Chondrocyte (in vitro differentiated cells): ENCODE results near the gene FSD2. TPM values are rescaled to one million over a fixed set of nuclear protein-coding genes. Genes with fewer than 3 reads are reported as not detected.
A peak's percentile ranks its signal among the peaks of the same experiment; 100 is the strongest.
"Not testable (repeated sequence)": the region's sequence is repeated elsewhere in the genome, so short reads cannot be mapped to it uniquely, and the experiment has no call there.

Source experiments
- DNase-seq: peaks from one replicate; pipeline ENCODE4 v3.0.0; 2021; ENCODE audit warnings: mixed read lengths, low spot score
- H3K27ac Mint-ChIP-seq: one replicate; pipeline ENCODE4 v1.8.0; 2021; ENCODE audit warnings: mild to moderate bottlenecking, moderate library complexity, mixed read lengths; ENCODE audit not compliant: unreplicated experiment
- H3K27me3 Mint-ChIP-seq: 2 replicates; pipeline ENCODE4 v1.8.0; 2021; ENCODE audit warnings: low read depth, mixed read lengths
- H3K36me3 Mint-ChIP-seq: 2 replicates; pipeline ENCODE4 v1.8.0; 2021; ENCODE audit warnings: low read depth, mixed read lengths
- H3K4me1 Mint-ChIP-seq: 2 replicates; pipeline ENCODE4 v1.8.0; 2021; ENCODE audit warnings: low read depth, mild to moderate bottlenecking, mixed read lengths
- H3K4me3 Mint-ChIP-seq: one replicate; pipeline ENCODE4 v1.8.0; 2021; ENCODE audit warnings: mild to moderate bottlenecking, moderate library complexity, mixed read lengths; ENCODE audit not compliant: unreplicated experiment
- H3K9me3 Mint-ChIP-seq: 2 replicates; pipeline ENCODE4 v1.8.0; 2021; ENCODE audit warnings: low read depth, mixed read lengths
- total RNA-seq: library from RNA; stranded (reverse); gene quantifications from 3 replicates; pipeline ENCODE4 v1.2.1, GENCODE V29; 2021
- TF ChIP-seq, protein P1 (sequence below): fragments of 200-600 bp; sonication (generic); IDR thresholded peaks from 2 replicates; pipeline ENCODE4 v1.5.0; 2021; ENCODE audit warnings: antibody characterized with exemption, mild to moderate bottlenecking, moderate library complexity

FSD2 gene
- total RNA-seq, 1 donor from 2014 or later: not detected

DNA sequence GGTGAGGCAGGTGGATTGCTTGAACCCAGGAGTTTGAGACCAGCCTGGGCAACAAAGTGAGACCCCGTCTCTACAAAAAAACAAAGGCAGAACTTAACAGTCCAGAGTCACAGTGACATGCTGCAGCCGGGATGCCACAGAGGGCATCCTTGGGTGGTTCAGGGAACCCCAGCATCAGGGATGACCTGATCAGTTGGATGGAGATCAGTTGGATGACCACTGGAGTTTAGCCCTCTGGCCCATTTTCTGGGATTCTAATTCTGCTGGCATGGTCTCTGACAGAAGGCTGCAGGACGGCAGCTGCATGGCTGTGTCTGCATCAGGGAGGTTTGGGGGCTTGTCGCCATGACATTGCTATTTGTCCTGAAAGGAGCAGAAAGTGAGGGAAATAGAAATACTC is 23.4 kb upstream of the FSD2 start:
- Mint-ChIP-seq H3K9me3 (no peaks in the 10 kb centered on the region), H3K36me3 (peaks cover 45% of the 10 kb centered on the region), H3K27ac (no peak overlapping the region), H3K4me3 (no peak overlapping the region), H3K27me3 (no peaks in the 10 kb centered on the region), H3K4me1 (peaks cover 24% of the 10 kb centered on the region)
- TF ChIP-seq, protein P1, sequence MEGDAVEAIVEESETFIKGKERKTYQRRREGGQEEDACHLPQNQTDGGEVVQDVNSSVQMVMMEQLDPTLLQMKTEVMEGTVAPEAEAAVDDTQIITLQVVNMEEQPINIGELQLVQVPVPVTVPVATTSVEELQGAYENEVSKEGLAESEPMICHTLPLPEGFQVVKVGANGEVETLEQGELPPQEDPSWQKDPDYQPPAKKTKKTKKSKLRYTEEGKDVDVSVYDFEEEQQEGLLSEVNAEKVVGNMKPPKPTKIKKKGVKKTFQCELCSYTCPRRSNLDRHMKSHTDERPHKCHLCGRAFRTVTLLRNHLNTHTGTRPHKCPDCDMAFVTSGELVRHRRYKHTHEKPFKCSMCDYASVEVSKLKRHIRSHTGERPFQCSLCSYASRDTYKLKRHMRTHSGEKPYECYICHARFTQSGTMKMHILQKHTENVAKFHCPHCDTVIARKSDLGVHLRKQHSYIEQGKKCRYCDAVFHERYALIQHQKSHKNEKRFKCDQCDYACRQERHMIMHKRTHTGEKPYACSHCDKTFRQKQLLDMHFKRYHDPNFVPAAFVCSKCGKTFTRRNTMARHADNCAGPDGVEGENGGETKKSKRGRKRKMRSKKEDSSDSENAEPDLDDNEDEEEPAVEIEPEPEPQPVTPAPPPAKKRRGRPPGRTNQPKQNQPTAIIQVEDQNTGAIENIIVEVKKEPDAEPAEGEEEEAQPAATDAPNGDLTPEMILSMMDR: no peak
- no peak for DNase-seq

DNA sequence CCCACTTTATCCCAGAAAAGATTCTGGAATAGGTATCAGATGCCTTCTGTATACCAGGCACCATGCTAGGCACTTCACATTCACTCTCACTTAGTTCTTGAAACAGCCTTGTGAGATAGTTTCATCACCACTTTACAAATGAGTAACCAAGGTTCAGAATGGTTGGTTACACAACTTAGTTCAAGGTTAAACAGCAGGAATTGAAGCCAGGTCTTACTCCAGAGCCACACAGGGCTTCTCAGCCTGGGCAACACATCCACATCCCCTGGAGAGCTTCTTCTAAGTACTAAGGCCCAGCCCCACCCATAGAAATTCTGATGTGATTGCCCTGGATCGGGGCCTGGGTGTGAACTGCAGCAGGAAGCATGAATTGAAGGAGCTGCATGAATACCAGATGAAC is 22.2 kb upstream of the FSD2 start:
- Mint-ChIP-seq H3K27me3 (no peaks in the 10 kb centered on the region), H3K27ac (peak overlapping the region; percentile 22), H3K36me3 (peaks cover 40% of the 10 kb centered on the region), H3K4me3 (no peak overlapping the region), H3K9me3 (no peaks in the 10 kb centered on the region), H3K4me1 (peaks cover 19% of the 10 kb centered on the region)
- DNase-seq: no peak
- TF ChIP-seq, protein P1: no peak

DNA sequence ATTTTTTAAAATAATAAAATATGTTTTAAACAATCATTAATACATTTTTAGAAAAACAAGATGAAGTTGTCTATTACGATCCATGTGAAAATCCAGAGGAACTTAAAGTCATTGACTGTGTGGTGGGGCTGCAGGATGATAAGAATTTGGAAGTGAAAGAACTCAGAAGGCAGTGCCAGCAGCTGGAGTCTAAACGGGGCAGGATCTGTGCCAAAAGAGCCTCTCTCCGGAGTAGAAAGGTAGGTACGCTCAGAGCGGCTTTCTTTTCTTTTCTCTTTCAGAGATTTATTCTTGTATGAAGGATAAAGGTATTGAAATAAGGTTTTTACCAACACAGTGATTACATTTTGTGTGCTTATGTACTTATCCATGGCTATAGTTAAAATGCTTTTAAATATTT is 17.2 kb upstream of the FSD2 start:
- Mint-ChIP-seq H3K27ac (no peak overlapping the region), H3K36me3 (peaks cover 31% of the 10 kb centered on the region), H3K4me3 (no peak overlapping the region), H3K4me1 (peaks cover 10% of the 10 kb centered on the region), H3K9me3 (no peaks in the 10 kb centered on the region), H3K27me3 (no peaks in the 10 kb centered on the region)
- DNase-seq: no peak
- TF ChIP-seq, protein P1: no peak

DNA sequence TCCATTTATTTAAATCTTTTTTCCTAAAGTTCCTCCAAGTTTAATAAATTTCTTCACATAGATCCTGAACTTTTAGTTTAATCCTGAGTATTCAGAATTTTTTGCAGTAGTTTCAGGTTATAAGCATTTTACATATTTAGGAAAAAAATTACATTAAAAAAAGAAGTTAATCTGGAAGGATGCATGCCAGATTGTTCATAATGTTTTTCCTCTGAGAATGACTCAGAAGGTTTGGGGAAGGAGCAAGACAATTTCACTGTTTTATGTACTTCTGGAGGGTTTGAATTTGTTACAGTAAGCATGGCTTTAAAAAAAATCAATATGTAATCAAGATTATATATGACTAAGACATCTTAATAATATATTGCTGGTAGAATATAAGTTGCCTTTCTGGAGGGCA is 16.0 kb upstream of the FSD2 start:
- Mint-ChIP-seq H3K36me3 (peaks cover 32% of the 10 kb centered on the region), H3K4me1 (peaks cover 10% of the 10 kb centered on the region), H3K27ac (peak overlapping the region; percentile 5)
- not testable (repeated sequence) for H3K4me3 Mint-ChIP-seq, H3K27me3 Mint-ChIP-seq, DNase-seq, H3K9me3 Mint-ChIP-seq

DNA sequence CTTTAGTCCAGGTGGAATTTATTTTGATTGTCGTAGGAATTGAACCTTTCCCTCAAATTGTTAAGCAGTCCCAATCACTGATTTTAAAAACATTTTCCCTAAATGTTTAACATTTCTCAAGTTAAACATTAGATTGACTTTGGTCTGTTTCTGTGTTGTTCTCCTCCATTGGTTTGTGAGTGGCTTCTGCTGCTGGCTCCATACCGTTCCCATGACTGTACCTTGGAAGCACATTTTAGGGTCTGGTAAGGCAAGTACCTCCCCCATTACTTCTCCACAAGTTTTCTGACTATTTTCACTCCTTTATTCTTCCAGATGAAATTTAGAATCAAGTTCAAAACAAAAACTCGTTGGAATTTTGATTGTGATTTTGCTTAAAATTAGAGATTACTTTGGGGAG is 15.5 kb upstream of the FSD2 start:
- H3K9me3 Mint-ChIP-seq, H3K4me3 Mint-ChIP-seq, DNase-seq, H3K27me3 Mint-ChIP-seq: not testable (repeated sequence)
- Mint-ChIP-seq H3K27ac (peak overlapping the region; percentile 70), H3K36me3 (peaks cover 30% of the 10 kb centered on the region), H3K4me1 (peaks cover 10% of the 10 kb centered on the region)

DNA sequence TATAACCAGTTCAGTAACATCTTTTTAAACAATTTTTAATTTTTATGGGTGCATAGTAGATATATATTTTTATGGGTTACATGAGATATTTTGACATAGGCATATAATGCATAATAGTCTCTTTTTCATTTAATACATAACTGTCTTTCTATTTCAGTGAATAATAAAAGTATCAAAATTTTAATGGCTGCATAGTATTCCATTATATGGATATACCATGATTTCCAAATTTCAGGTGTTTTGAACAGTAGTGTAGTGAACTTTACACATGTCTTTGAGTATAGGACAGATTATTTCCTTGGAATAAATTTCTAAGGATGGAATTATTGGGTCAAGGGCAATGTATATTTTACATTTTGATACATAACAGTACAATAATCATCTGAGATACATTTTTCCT is 14.3 kb upstream of the FSD2 start:
- TF ChIP-seq, protein P1: no peak
- no peak for DNase-seq
- Mint-ChIP-seq H3K4me3 (no peak overlapping the region), H3K36me3 (peaks cover 33% of the 10 kb centered on the region), H3K27me3 (no peaks in the 10 kb centered on the region), H3K9me3 (no peaks in the 10 kb centered on the region), H3K4me1 (peaks cover 10% of the 10 kb centered on the region), H3K27ac (no peak overlapping the region)
